SU-DHL-6 (cell line): Measurements from ENCODE around the gene DNAAF5.
"Not testable (repeated sequence)": the region's sequence is repeated elsewhere in the genome, so short reads cannot be mapped to it uniquely, and the experiment has no call there.

ENCODE experiments used
- CTCF ChIP-seq: fragments of 200-600 bp; sonication (generic); IDR thresholded peaks from one replicate; pipeline ENCODE4 v1.5.1; 2017; ENCODE audit warnings: antibody characterized with exemption, mild to moderate bottlenecking, low read length, moderate library complexity; ENCODE audit not compliant: insufficient read depth, poor library complexity, severe bottlenecking
- EZH2phosphoT487 ChIP-seq: fragments of 200-600 bp; sonication (generic), shearing (Covaris generic); conservative IDR thresholded peaks from 2 replicates; pipeline ENCODE4 v1.6.1; 2018; ENCODE audit warnings: mild to moderate bottlenecking, antibody characterized with exemption, low read length, moderate library complexity, mixed read lengths

- TF ChIP-seq EZH2phosphoT487, CTCF: not testable (repeated sequence)
These were observed 74.9 kb downstream of the DNAAF5 start for GRCh38 chr7:801351-801750.
